HG03575 (cell line): ENCODE results near the gene CEP85.

Source experiments
- ATAC-seq: cut with Tn5 transposase; IDR thresholded peaks from one replicate; pipeline ENCODE4 v1.9.1; 2021; ENCODE audit not compliant: unreplicated experiment, insufficient number of reproducible peaks, low FRiP score; ENCODE audit errors: extremely low read depth

CEP85 gene

GRCh38 chr1:26233903-26234643 is at the start of gene CEP85:
CEP85 (plus strand) TSS chr1:26234200; CDS start chr1:26239784, 5,584 bp downstream.
- ATAC-seq = peak; percentile 73

GRCh38 chr1:26184883-26185282 is 49.1 kb upstream of the CEP85 start:
- no peak for ATAC-seq

- no peak for ATAC-seq
These were observed 46.1 kb upstream of the CEP85 start for GRCh38 chr1:26187882-26188281.

GRCh38 chr1:26188477-26188876 is 45.5 kb upstream of the CEP85 start:
- no peak for ATAC-seq

GRCh38 chr1:26189331-26189730 is 44.7 kb upstream of the CEP85 start:
- no peak for ATAC-seq

- no peak for ATAC-seq
These were observed 44.2 kb upstream of the CEP85 start for GRCh38 chr1:26189751-26190275.

- no peak for ATAC-seq
These were observed 43.5 kb upstream of the CEP85 start, which contains the start of gene CATSPER4 for GRCh38 chr1:26190373-26190987. CATSPER4 (plus strand) TSS chr1:26190602; CDS start chr1:26190628, 26 bp downstream.

- ATAC-seq = no peak
These were observed 42.3 kb upstream of the CEP85 start for GRCh38 chr1:26191739-26192138.

GRCh38 chr1:26195805-26196204 is 38.2 kb upstream of the CEP85 start:
- no peak for ATAC-seq

- no peak for ATAC-seq
These were observed 36.7 kb upstream of the CEP85 start for GRCh38 chr1:26197301-26197700.

- no peak for ATAC-seq
These were observed 36.2 kb upstream of the CEP85 start for GRCh38 chr1:26197813-26198212.

GRCh38 chr1:26200413-26200812 is 33.6 kb upstream of the CEP85 start:
- ATAC-seq = no peak

- ATAC-seq = no peak
These were observed 30.2 kb upstream of the CEP85 start for GRCh38 chr1:26203642-26204318.

- no peak for ATAC-seq
These were observed 23.7 kb upstream of the CEP85 start for GRCh38 chr1:26210147-26210870.

GRCh38 chr1:26212726-26213125 is 21.3 kb upstream of the CEP85 start:
- ATAC-seq = no peak

GRCh38 chr1:26213335-26213905 is 20.6 kb upstream of the CEP85 start:
- ATAC-seq = no peak

GRCh38 chr1:26215246-26215645 is 18.8 kb upstream of the CEP85 start:
- no peak for ATAC-seq

GRCh38 chr1:26218906-26219494 is 15.0 kb upstream of the CEP85 start:
- no peak for ATAC-seq
